BLaER1 treated with 17β-estradiol and CSF1 and Interleukin-3, amounts not matched to agents 10 nM and 100 nM (cell line): ENCODE measurements around the gene EML6.

Source experiments
- H3K27ac ChIP-seq, 11 experiments: shearing (Covaris generic); formaldehyde crosslinking; 2 replicates each; pipeline ENCODE4 v1.8.1; 2022
- H3K27me3 ChIP-seq, 11 experiments: shearing (Covaris generic); formaldehyde crosslinking; 2 replicates each; pipeline ENCODE4 v1.8.1; 2022
- H3K36me3 ChIP-seq, 11 experiments: shearing (Covaris generic); formaldehyde crosslinking; 2 replicates each; pipeline ENCODE4 v1.8.1; 2022
- H3K4me1 ChIP-seq, 10 experiments: shearing (Covaris generic); formaldehyde crosslinking; 2 replicates each; pipeline ENCODE4 v1.8.1; 2022
- H3K4me2 ChIP-seq, 11 experiments: shearing (Covaris generic); formaldehyde crosslinking; 2 replicates each; pipeline ENCODE4 v1.8.1; 2022
- H3K4me3 ChIP-seq, 10 experiments: shearing (Covaris generic); formaldehyde crosslinking; 2 replicates each; pipeline ENCODE4 v1.8.1; 2022
- H3K9ac ChIP-seq, 11 experiments: shearing (Covaris generic); formaldehyde crosslinking; 2 replicates each; pipeline ENCODE4 v1.8.1; 2022
- H3K9me3 ChIP-seq, 11 experiments: shearing (Covaris generic); formaldehyde crosslinking; replicated peaks in 1 of 11; 2 replicates each; pipeline ENCODE4 v1.8.1; 2022
- H4K20me1 ChIP-seq, 11 experiments: shearing (Covaris generic); formaldehyde crosslinking; 2 replicates each; pipeline ENCODE4 v1.8.1; 2022
- Cebpa-rat ChIP-seq, 11 experiments: shearing (Covaris generic); IDR thresholded peaks; 2 replicates each; pipeline ENCODE4 v1.8.1; 2022

The EML6 gene

DNA sequence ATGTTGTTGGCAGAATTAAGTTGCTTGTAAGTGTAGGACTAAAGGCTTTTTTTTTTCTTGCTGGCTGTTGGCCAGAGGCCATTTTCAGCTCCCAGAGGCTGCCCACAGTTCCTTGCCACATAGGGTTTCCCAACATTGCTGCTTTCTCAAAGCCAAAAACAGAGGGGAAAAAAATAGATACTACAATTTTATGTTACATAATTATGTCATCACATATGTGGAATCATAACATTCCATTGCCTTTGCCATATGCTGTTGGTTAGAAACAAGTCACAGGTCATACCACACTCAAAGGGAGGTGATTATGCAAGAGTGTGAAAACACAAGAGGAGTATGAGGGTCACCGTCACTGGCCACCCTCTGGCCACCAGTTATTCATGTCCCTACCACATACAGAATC lies 172.3 kb downstream of the EML6 start:
- no peak overlapping the region for H3K4me3 ChIP-seq
- no peaks in the 10 kb centered on the region for H4K20me1 ChIP-seq
- no peaks in the 10 kb centered on the region for H3K27me3 ChIP-seq
- H3K9ac ChIP-seq, result no peak overlapping the region
- peaks cover 0 to 7% (median 0%) of the 10 kb centered on the region in 10 experiments; a peak in 4 of 20 replicates for H3K4me1 ChIP-seq
- peaks cover 0 to 11% (median 0%) of the 10 kb centered on the region in 11 experiments; a peak in 7 of 22 replicates for H3K9me3 ChIP-seq
- H3K4me2 ChIP-seq, result no peak overlapping the region
- H3K36me3 ChIP-seq, result no peaks in the 10 kb centered on the region
- TF ChIP-seq Cebpa-rat (IDR thresholded peaks at IDR 0.05), result no peak
- H3K27ac ChIP-seq, result no peak overlapping the region

DNA sequence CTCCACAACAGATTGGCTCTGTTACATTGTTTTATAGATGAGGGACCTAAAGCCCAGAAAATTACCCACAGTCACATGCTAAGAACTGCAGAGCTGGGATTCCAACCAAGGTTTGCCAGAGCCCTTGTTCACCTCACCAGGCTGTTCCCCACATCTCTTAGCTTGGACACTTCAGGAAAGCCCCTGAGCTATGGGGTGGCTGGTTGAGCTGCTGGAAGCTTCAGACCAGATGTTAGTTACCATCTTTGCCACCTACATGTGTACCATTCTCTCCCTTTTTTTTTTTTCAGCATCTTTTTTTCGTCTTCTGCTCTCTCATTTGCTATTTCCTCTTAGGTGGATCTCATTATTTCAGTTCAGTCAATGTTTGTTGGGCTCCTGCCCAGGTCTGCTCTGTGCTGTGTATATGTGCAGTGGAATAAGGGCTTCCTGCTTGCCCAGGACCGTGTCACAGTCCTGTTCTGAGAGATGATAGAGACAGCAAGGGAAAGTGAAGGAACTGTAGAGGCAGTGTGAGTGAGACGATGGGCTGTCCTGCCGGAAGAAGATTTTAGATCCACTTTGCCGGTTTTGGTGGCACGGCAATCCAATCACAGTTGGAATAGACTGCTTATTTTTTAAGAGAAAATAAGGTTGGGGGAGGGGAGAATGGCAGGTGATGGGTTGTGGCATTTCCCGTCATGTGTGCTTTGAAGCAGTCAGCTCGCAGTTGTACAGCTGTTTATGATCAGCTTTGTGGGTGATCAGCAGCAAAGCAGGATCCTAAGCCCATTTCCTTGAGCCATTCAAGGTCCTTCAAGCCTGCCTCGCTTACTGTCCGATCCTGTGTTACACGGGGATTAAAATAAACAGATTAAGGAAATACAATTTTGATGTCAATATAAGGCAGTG lies 174.2 kb downstream of the EML6 start:
- no peak for TF ChIP-seq Cebpa-rat (IDR thresholded peaks at IDR 0.05)
- H3K36me3 ChIP-seq, result no peaks in the 10 kb centered on the region
- H3K4me3 ChIP-seq, result no peak overlapping the region
- peaks cover 0 to 13% (median 0%) of the 10 kb centered on the region in 10 experiments; a peak in 5 of 20 replicates for H3K4me1 ChIP-seq
- peaks cover 0 to 11% (median 0%) of the 10 kb centered on the region in 11 experiments; a peak in 7 of 22 replicates for H3K9me3 ChIP-seq
- no peak overlapping the region for H3K4me2 ChIP-seq
- H4K20me1 ChIP-seq, result no peaks in the 10 kb centered on the region
- no peak overlapping the region for H3K9ac ChIP-seq
- no peak overlapping the region for H3K27ac ChIP-seq
- no peaks in the 10 kb centered on the region for H3K27me3 ChIP-seq

DNA sequence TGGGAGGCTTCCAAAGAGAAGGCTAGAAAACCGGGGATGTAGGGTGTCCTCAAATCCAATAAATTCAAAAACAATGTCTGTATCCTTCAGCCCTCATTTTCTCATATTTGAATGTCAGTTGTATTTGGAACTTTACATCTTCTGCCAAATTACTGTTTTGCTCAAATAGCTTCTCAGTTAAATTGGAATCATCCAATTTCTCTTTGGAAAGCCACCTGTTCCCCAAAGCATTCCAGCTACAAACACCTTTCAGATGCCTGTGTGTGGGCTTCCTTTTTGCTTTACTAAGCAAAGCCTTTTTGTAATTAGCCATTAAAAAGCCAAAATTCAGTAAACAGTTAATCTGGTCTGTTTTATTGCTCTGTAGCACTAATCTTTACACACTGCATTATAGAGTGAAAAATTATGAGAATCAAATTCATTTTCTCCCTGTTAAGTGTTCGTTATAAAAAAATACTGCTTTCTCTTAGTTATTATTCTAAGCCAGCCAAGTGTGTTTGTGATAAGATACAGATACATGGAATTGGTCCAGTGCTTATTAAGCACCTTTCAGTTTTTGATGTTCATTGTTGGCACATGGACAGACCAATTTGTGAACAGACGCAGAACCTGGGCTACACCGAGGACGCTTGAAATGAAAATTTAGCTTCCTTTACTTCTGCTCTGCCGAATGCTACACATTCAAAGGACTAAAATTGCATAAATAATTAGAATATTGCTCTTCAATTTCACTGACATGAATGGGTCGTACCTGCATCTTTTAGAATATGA lies 175.2 kb downstream of the EML6 start:
- H3K9ac ChIP-seq, result no peak overlapping the region
- H3K4me2 ChIP-seq, result no peak overlapping the region
- H3K4me3 ChIP-seq, result no peak overlapping the region
- no peaks in the 10 kb centered on the region for H3K36me3 ChIP-seq
- H3K27me3 ChIP-seq, result no peaks in the 10 kb centered on the region
- peaks cover 0 to 22% (median 5%) of the 10 kb centered on the region in 10 experiments; a peak in 12 of 20 replicates for H3K4me1 ChIP-seq
- no peaks in the 10 kb centered on the region for H4K20me1 ChIP-seq
- H3K9me3 ChIP-seq, result peaks cover 0 to 11% (median 0%) of the 10 kb centered on the region in 11 experiments; a peak in 7 of 22 replicates
- no peak for TF ChIP-seq Cebpa-rat (IDR thresholded peaks at IDR 0.05)
- no peak overlapping the region for H3K27ac ChIP-seq

DNA sequence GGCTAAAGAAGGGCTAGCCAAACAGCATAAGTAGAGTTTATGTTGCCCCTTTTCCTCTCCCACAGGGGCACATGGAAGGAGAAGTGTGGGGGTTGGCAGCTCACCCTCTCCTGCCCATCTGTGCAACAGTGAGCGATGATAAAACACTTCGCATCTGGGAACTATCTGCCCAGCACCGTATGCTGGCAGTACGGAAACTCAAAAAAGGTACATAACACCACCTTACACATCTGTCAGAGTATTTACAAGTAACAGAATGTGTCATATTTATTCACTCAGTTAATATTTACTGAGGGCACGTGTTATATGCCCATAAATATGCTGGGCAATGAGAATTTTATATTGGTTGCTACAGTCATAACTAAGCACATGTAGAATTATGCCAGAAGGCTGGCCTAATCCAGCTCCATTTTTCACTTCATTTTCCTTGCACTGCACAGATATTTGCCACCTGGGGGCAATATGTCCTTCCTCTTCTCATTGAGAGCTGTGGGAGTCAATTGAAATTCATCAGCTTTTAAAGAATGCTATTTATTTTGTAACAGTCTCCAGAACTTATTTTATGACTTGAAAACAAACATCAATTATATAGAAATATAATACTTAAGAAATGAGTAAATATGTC lies 176.2 kb downstream of the EML6 start:
- Histone ChIP-seq H4K20me1 (no peaks in the 10 kb centered on the region), H3K27ac (no peak overlapping the region), H3K4me1 (peaks cover 0 to 33% (median 14%) of the 10 kb centered on the region in 10 experiments; a peak in 13 of 20 replicates), H3K36me3 (no peaks in the 10 kb centered on the region), H3K27me3 (no peaks in the 10 kb centered on the region), H3K9me3 (peaks cover 0 to 11% (median 0%) of the 10 kb centered on the region in 11 experiments; a peak in 7 of 22 replicates), H3K4me2 (no peak overlapping the region), H3K4me3 (no peak overlapping the region), H3K9ac (no peak overlapping the region)
- no peak for TF ChIP-seq Cebpa-rat (IDR thresholded peaks at IDR 0.05)

DNA sequence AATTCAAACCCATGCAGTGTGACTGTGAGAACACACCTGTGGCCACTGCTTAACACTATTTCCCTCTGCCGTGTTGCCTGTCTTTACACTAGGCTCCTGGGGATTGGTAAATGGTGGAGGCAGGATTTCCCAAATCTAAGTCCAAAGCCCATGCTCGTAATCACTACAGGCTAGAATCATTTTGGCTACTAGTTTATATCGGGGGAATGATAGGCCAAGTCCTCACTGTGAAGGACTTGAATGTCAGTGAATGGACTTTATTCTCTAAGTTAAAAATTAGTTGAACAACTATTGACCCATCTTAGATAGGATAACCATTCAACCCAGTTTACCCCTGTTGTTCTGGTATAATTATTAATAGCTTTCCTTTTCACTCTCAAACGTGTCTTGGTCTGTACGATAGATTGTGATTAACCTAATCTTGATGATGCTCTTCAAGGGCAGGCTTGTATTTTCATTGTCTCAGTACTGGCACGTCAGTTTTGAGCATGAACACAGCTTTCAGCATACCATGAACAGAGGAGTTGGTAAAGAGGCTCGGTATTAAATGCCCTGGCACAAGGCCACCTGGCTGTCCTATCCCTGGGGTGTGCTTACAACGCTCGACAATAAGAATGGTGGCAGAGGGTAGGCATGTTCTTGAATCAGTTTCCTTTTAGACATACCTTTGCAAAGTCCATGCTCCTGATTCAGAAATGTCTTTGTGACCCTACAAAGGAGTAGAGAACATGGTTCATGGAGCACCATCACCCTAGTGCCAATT lies 177.9 kb downstream of the EML6 start:
- no peak overlapping the region for H3K4me3 ChIP-seq
- no peaks in the 10 kb centered on the region for H3K27me3 ChIP-seq
- no peaks in the 10 kb centered on the region for H3K9me3 ChIP-seq
- no peak overlapping the region for H3K27ac ChIP-seq
- H3K4me1 ChIP-seq, result peaks cover 0 to 37% (median 14%) of the 10 kb centered on the region in 10 experiments; a peak in 13 of 20 replicates
- H4K20me1 ChIP-seq, result no peaks in the 10 kb centered on the region
- 0 out of 22 replicates have a peak overlapping the region, but pooled peaks of 1 of the 11 experiments have one; percentile 22 for H3K4me2 ChIP-seq
- H3K36me3 ChIP-seq, result no peaks in the 10 kb centered on the region
- no peak overlapping the region for H3K9ac ChIP-seq
- TF ChIP-seq Cebpa-rat (IDR thresholded peaks at IDR 0.05), result no peak

DNA sequence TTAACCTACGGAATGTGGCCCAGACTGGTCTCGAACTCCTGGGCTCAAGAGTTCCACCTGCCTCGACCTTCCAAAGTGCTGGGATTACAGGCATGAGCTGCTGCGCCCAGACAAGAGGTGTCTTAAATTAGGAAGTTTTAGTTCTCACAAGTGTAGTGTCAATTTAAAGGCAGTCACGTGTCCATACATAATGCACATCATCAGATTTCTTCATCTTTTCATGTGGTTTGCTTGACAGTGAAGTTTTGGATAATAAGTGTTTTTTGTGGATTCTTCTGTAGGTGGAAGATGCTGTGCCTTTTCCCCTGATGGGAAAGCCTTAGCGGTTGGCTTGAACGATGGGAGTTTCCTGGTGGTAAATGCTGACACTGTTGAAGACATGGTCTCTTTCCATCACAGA lies 179.3 kb downstream of the EML6 start:
- no peak overlapping the region for H3K27ac ChIP-seq
- no peaks in the 10 kb centered on the region for H3K36me3 ChIP-seq
- no peak overlapping the region for H3K9ac ChIP-seq
- H3K27me3 ChIP-seq, result no peaks in the 10 kb centered on the region
- H3K4me1 ChIP-seq, result peaks cover 0 to 37% (median 14%) of the 10 kb centered on the region in 10 experiments; a peak in 13 of 20 replicates
- peak overlapping the region in 2 of 11 experiments; percentile 72 to 87; a peak in 4 of 22 replicates for H3K4me2 ChIP-seq
- no peak overlapping the region for H3K4me3 ChIP-seq
- no peaks in the 10 kb centered on the region for H3K9me3 ChIP-seq
- TF ChIP-seq Cebpa-rat (IDR thresholded peaks at IDR 0.05), result no peak
- H4K20me1 ChIP-seq, result no peaks in the 10 kb centered on the region

DNA sequence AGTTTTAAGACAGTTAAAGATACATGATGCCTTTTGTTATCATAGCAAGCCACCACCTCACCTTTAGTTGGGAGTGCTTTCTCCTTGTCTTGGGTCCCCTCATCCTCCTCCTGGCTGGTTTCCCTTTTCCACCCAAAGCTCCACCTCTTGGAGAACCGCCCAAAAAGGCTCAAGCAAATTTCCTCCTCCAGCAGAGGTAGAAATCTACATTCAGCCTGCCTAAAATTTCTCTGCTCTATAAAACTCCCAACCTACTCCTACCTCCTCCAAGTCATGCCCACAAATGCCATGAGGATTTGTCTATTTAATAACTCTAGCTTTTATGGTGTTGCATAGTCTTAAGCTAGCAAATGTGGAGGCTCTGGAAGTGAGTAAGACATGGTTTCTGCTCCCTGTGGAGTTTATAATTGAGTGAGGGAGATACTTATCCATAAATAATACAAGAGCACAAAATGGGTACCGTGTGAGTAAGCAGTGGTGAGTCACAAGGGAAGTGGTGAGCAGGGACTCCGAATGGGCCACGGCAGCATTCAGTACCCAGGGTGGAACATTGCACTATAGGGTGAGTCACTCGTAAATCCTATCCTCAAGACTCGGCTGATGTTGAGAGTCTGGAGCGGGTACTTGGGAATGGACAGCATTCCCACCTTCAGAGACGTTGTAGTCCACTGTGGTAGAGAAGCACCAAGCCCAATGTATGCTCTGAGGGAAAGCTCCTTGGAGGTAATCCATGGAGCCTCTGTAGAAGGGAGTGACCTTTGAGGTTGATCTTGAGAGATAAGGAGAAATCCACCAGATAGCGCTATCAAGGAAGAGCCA lies 180.5 kb downstream of the EML6 start:
- Histone ChIP-seq H3K4me2 (peak overlapping the region in 7 of 11 experiments; percentile 1 to 87 (median 53); a peak in 14 of 22 replicates), H3K9me3 (no peaks in the 10 kb centered on the region), H4K20me1 (no peaks in the 10 kb centered on the region), H3K27ac (peak overlapping the region in 6 of 11 experiments; percentile 5 to 79 (median 48); a peak in 9 of 22 replicates), H3K4me1 (peaks cover 0 to 37% (median 14%) of the 10 kb centered on the region in 10 experiments; a peak in 13 of 20 replicates), H3K4me3 (peak overlapping the region in 1 of 10 experiments; percentile 11; a peak in 1 of 20 replicates), H3K27me3 (no peaks in the 10 kb centered on the region), H3K9ac (peak overlapping the region in 2 of 11 experiments; percentile 25 to 53; a peak in 3 of 22 replicates), H3K36me3 (no peaks in the 10 kb centered on the region)
- TF ChIP-seq Cebpa-rat (IDR thresholded peaks at IDR 0.05), result no peak
